Brain microvascular endothelial cell (primary cell): ENCODE data around the gene HSD17B2.
"Not testable (repeated sequence)": the region's sequence is repeated elsewhere in the genome, so short reads cannot be mapped to it uniquely, and the experiment has no call there.

ENCODE experiments used
- DNase-seq: peaks from one replicate; pipeline ENCODE4 v3.0.0-alpha.2; 2020
- H3K27ac ChIP-seq: fragments of 250-450 bp; sonication (Bioruptor Pico); 2 replicates; pipeline ENCODE4 v1.5.1; 2020; ENCODE audit warnings: mild to moderate bottlenecking, moderate library complexity
- H3K27me3 ChIP-seq: fragments of 250-450 bp; sonication (Bioruptor Pico); replicated peaks from 2 replicates; pipeline ENCODE4 v1.5.1; 2020; ENCODE audit warnings: mild to moderate bottlenecking
- H3K36me3 ChIP-seq: fragments of 250-450 bp; sonication (Bioruptor Pico); replicated peaks from 2 replicates; pipeline ENCODE4 v1.5.1; 2020; ENCODE audit warnings: mild to moderate bottlenecking
- H3K4me3 ChIP-seq: 2 replicates; pipeline ENCODE4 v1.5.1; 2011; ENCODE audit warnings: low read depth, mild to moderate bottlenecking, control low read depth, low read length, moderate library complexity
- CTCF ChIP-seq: IDR thresholded peaks from 2 replicates; pipeline ENCODE4 v1.5.1; 2011; ENCODE audit warnings: low read depth, mild to moderate bottlenecking, moderate library complexity, low read length, control low read depth, inconsistent platforms; ENCODE audit errors: missing control alignments
- in situ Hi-C: cut with HindIII; loops from 2 replicates; pipeline ENCODE4 v1.10.0; 2017; ENCODE audit warnings: low sequenced_read_pairs, low pct_ligation_motif_present

Gene HSD17B2

GRCh38 chr16:82005027-82005830 is 29.8 kb upstream of the HSD17B2 start:
- no peak for DNase-seq
- Histone ChIP-seq H3K36me3 (no peaks in the 10 kb centered on the region), H3K27me3 (no peaks in the 10 kb centered on the region), H3K27ac (no peak overlapping the region), H3K4me3 (no peak overlapping the region)
- in situ Hi-C loops = no loop called here
- no peak for TF ChIP-seq CTCF

GRCh38 chr16:82006036-82006435 is 29.0 kb upstream of the HSD17B2 start:
- no peak overlapping the region for H3K4me3 ChIP-seq
- no peak for DNase-seq
- H3K36me3 ChIP-seq = no peaks in the 10 kb centered on the region
- in situ Hi-C loops = no loop called here
- H3K27me3 ChIP-seq = no peaks in the 10 kb centered on the region
- no peak for TF ChIP-seq CTCF
- no peak overlapping the region for H3K27ac ChIP-seq

GRCh38 chr16:82007189-82007588 is 27.9 kb upstream of the HSD17B2 start:
- H3K27me3 ChIP-seq = peaks cover 3% of the 10 kb centered on the region
- TF ChIP-seq CTCF = no peak
- in situ Hi-C loops = no loop called here

GRCh38 chr16:82008957-82009592 is 26.0 kb upstream of the HSD17B2 start:
- H3K27me3 ChIP-seq = peaks cover 3% of the 10 kb centered on the region
- H3K36me3 ChIP-seq = no peaks in the 10 kb centered on the region

More at GRCh38 chr16:82007189-82007588, 27.9 kb upstream of the HSD17B2 start:
- no peak overlapping the region for H3K4me3 ChIP-seq
- H3K36me3 ChIP-seq = no peaks in the 10 kb centered on the region
- DNase-seq = no peak
- no peak overlapping the region for H3K27ac ChIP-seq

GRCh38 chr16:82009789-82010188 is 25.3 kb upstream of the HSD17B2 start:
- H3K36me3 ChIP-seq, H3K27ac ChIP-seq, H3K27me3 ChIP-seq, DNase-seq, H3K4me3 ChIP-seq, in situ Hi-C loops: not testable (repeated sequence)

More at GRCh38 chr16:82008957-82009592, 26.0 kb upstream of the HSD17B2 start:
- H3K4me3 ChIP-seq = no peak overlapping the region
- in situ Hi-C loops = no loop called here
- DNase-seq = no peak
- no peak overlapping the region for H3K27ac ChIP-seq
- TF ChIP-seq CTCF = no peak

- DNase-seq = no peak
- in situ Hi-C loops = no loop called here
- Histone ChIP-seq H3K27ac (no peak overlapping the region), H3K27me3 (peaks cover 3% of the 10 kb centered on the region), H3K36me3 (no peaks in the 10 kb centered on the region), H3K4me3 (no peak overlapping the region)
- no peak for TF ChIP-seq CTCF
Measured at GRCh38 chr16:82010649-82011048, 24.4 kb upstream of the HSD17B2 start.
